GM12801 (cell line): ENCODE measurements around the gene LMAN1L.

Source experiments
- TF ChIP-seq, protein P1 (sequence below): IDR thresholded peaks from one replicate; pipeline ENCODE4 v1.5.1; 2011; ENCODE audit warnings: control low read depth; ENCODE audit not compliant: insufficient read length; ENCODE audit errors: extremely low read depth

The LMAN1L gene

GRCh38 chr15:74777769-74778598, 34.7 kb upstream of the LMAN1L start:
- TF ChIP-seq, protein P1, sequence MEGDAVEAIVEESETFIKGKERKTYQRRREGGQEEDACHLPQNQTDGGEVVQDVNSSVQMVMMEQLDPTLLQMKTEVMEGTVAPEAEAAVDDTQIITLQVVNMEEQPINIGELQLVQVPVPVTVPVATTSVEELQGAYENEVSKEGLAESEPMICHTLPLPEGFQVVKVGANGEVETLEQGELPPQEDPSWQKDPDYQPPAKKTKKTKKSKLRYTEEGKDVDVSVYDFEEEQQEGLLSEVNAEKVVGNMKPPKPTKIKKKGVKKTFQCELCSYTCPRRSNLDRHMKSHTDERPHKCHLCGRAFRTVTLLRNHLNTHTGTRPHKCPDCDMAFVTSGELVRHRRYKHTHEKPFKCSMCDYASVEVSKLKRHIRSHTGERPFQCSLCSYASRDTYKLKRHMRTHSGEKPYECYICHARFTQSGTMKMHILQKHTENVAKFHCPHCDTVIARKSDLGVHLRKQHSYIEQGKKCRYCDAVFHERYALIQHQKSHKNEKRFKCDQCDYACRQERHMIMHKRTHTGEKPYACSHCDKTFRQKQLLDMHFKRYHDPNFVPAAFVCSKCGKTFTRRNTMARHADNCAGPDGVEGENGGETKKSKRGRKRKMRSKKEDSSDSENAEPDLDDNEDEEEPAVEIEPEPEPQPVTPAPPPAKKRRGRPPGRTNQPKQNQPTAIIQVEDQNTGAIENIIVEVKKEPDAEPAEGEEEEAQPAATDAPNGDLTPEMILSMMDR: no peak

DNA sequence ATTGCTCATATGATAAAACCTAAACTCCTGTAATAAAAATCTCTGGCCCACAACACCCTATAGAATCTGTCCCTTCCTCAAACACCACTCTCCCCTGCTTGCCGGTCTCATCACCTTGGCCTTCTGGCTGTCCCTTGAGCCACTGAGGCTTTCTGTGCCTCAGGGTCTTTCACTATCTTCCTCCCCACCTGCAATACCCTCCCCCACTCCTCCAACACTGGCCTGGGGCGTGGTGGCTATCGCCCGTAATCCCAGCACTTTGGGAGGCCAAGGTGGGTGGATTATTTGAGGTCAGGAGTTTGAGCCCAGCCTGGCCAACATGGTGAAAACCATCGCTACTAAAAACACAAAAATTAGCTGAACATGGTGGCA, 34.0 kb upstream of the LMAN1L start:
- TF ChIP-seq, protein P1: no peak

DNA sequence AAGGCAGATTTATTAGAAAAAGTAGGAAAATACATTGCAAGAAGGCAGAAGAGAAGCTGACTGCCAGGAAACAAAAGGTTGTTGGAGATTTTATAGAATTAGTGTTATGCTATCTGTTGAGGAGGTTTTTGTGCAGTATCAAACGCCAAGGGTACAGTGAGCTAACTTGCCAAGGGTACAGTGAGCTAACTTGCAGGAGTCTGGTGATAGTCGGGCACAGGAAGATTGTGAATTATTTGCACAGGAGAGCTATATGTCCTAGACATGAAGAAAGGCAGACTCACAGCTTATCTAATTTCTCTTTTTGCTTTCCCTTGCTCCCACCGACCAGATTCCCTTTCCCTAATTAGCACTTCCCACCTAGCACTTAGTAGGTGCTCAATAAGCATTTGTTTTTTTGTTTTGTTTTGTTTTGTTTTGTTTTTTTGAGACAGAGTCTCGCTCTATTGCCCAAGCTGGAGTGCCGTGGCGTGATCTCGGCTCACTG, 33.4 kb upstream of the LMAN1L start:
- TF ChIP-seq, protein P1: no peak

DNA sequence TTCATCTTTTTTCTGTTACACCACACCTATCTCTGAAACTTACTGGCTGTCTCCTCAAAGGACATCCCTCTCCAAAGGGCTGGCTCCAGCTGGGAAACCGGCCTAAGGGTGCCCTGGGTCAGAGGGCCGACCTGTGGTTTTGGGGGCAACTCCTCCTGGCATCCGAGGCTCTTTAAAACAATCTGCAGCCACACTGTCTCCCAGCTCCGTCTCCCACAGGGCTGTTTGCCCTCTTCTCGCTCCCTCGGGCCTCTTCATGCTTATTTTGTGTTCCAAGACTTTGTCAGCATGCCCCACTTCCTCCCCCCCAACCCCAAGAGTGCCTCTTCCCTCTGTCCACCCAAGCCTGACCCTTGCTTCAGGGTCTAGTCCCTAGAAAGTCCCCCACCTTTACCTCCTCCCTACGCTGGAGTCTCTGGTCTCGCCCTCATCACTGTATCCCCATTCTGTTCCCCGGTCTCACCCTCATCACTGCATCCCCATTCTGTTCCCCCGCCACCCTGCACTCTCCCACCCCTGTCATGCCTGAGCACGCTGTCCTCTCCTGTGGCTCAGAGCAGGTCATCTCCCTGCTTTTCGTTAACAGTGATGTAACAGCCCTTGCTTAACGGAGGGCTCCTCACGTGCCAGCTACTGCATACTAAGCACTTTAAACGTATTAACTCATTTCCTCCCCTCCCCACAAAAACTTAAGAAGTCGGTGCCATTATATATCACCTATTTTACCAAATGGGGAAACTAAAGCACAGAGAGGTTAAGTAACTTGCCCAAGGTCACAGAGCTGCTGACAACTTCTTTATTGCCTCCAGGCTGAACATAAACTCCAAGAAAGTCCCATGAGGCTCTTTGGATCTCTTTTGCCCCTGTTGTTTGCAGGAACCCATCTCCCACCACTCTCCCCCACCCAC, 31.9 kb upstream of the LMAN1L start:
- TF ChIP-seq, protein P1: no peak

- TF ChIP-seq, protein P1: no peak
Observed at GRCh38 chr15:74781431-74782258, 31.0 kb upstream of the LMAN1L start, which contains the start of gene CSK. Gene CSK, plus strand, starts transcription at chr15:74782080. Its CDS starts 16,218 bp downstream, at chr15:74798298.

- TF ChIP-seq, protein P1: no peak
Observed at GRCh38 chr15:74782259-74783071, 30.2 kb upstream of the LMAN1L start.
